Stimulated activated CD8-positive, alpha-beta memory T cell treated with anti-CD3 and anti-CD28 coated beads, Interleukin-2, amount 100 ng/mL, for 1 hour (primary cell): ENCODE data around the gene MPP2.
"Not testable (repeated sequence)": the region's sequence is repeated elsewhere in the genome, so short reads cannot be mapped to it uniquely, and the experiment has no call there.

Experiments
- DNase-seq, 2 donors: peaks; one replicate each; pipeline ENCODE4 v3.0.0-alpha.2; 2020; ENCODE audit warnings: low read depth in 2 of 2

Gene MPP2

DNA sequence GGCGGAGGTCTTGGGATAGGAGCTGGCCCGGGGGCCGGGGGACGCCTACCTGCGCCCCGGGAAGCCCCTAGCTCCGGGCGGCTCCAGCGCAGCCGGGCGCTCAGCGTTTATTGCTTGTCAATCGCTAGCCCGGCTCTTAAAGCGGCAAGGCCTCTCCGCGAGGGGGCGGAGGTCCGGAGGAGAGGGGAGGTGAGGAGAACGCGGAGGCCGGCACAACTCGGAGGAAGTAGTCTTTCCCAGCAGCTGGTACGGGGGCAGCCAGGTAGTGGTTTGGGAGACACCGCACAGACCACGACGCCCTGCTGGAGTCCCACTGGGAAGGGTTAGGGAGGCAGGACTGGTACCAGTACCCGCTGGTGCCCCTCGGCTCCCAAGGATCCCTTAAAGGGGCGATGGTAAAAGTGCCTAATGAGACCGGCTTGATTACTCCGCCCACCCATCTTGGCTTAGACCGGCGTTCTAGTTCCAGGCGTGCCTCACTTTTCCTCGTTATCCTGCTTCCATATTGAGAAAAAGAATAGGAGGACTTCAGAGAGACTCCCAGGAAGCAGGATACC is at the start of gene MPP2:
Gene MPP2 (minus strand): TSS at position 112 of the 557 bp plus-strand sequence. CDS start 3,076 bp downstream, outside the sequence.
- peak in 1 of 2 donors; percentile 28 for DNase-seq

- DNase-seq = no peak
These were observed 48.9 kb upstream of the MPP2 start for GRCh38 chr17:43956222-43956621.

- no peak for DNase-seq
These were observed 46.4 kb upstream of the MPP2 start, which contains the start of gene PYY for GRCh38 chr17:43953746-43954145. TSS of gene PYY (minus strand) at chr17:43953940. CDS start at chr17:43953483, 457 bp downstream.

DNA sequence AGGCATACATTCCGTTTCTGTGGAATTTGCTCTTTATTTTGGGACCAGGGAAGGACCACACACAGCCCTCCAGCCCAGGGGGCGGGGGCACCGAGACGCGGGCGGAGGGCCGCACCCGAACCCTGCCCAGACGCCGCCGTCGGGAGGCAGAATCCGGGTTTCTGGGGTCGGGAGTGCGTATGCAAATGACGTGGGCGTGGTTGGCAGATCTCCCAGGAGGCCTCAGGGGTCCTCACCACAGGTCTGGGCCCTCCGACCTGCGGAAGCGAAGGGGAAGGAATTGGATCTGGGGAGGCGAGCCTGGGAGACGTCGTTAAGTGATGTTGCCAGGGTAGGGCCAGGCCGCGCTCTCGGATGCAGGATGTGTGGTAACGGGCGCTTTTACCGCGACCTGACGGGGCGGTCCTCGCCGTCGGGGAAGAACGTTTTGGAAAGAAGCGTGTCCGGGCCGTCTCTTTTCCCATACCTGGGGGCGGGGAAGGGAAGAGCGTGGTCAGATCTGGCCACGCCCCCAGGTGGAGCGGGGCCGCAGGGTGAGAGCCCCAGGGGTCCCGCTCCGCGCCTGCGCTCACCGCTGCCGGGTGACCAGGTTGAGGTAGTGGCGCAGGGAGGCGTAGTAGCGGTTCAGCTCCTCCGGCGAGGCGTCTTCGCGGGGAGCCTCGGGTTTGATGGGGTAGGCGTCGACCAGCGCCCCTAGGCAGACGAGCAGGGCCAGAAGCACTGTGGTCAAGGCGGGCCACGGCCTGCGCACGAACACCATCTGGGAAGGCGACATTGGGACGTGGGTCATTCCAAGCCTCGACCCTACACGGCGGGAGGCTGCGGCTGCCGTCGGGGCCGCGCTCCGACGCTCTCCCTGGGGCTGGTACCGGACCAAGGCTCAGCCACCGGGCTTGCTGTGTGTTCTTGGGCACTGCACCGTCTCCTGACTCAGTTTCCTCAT is 45.7 kb upstream of the MPP2 start:
- no peak for DNase-seq

DNA sequence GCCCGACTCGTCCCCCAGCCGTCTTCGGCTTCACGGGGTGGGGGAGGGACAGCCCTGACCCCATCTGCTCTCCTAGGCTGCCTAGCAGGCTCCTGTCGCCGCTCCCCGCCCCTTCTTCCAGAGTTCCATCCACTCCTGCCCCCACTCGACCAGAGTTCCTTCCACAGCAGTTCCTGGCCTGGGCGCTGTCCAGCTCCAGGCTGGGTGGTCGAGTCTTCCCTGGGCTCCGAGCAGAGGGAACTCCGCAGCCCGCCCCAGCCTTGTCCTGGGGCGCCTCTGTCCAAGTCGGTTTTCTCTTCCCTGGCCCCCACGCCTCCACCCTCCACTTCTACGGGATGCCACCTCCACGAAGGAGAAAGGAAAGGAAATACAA is 45.0 kb upstream of the MPP2 start:
- no peak for DNase-seq

DNA sequence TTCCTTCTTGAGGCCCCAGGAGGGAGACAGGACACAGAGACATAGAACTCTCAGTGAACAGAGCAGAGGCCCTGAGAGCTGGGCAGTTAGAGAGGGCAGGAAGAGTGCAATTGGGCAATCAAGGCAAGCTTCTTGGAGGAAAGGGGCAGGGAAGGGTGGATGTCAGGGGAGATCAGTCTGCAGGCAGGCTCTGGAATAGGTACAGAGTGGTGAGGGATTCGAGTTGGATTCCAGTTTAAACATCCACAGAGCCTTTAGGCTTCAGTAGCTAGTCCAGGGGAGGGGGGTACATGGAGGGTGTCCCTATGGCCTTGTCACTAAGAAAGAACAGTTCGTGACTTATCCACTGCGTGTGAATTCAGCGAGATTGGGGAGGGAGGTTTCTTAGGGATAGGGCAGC is 44.4 kb upstream of the MPP2 start:
- no peak for DNase-seq

- DNase-seq = no peak
These were observed 43.2 kb upstream of the MPP2 start for GRCh38 chr17:43950554-43950953.

- DNase-seq = no peak
These were observed 42.4 kb upstream of the MPP2 start for GRCh38 chr17:43949781-43950180.

DNA sequence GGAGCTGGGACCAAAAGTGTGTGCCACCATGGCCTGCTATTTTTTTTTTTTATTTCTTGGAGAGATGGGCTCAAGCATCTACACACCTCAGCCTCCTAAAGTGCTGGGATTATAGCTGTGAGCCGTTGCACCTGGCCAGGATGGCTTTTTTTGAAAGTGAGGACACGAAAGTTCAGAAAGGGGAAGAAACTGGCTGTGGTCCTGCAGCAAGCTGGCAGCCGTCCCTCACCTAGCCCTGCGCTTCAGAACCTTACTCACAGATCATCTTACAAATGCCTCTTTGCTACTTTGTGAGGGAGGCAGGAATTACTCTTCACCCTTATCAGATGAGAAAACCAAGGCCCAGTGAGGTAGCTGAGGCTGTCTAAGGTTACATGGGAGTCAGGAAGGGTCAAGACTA is 39.4 kb upstream of the MPP2 start:
- DNase-seq = no peak

DNA sequence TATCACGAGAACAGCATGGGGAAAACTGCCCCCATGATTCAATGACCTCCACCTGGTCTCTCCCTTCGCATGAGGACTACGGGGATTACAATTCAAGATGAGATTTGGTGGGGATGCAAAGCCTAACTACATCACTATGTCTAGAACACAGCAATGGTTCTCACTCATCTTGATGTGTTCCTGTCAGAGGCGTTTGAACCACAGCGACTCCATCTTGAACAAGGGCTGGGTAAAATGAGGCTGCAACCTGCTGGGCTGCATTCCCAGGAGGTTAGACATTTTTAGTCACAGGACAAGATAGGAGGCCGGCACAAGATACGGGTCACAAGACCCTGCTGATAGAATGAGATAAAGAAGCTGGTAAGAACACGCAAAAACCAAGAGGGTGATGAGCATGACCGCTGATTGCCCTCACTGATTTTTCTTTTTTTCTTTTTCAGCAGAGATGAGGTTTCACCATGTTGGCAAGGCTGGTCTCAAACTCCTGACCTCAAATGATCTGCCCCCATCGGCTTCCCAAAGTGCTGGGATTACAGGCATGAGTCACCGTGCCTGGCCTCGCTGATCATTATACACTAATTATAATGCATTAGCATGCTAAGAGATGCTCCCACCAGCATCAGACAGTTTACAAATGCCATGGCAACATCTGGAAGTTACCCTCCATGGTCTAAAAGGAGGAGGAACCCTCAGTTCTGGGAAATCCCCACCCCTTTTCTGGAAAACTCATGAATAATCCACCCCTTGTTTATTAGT is 37.9 kb upstream of the MPP2 start:
- no peak for DNase-seq

DNA sequence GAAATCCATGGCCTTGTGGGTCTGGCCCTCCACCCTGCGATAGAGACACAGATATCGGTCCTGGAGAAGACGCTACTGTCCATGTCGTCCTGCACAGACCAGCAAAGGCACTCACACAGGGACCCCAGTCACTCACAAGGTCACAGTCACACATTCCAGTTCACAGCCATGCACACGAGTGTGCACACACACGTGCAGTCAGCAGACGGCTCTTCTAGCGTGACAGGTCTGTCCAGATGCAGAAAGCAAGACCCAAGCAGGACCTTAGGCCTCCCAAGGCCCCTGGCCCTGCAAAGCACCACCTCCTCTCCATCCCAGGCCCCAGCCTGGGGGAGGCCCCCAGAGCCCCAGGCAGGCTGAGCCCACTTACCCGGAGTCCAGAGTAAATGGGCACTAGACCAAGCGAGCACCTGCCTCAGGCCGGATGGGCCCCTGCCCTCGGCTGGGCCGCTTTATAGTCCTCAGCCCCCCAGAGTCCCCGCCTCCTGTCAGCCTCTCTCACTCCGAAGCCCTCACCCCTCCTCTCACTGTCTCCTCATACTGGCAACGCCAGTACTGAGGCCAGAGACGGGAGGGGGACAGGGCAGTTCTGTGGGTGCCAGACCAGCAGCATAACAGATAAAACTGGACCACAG is 34.8 kb upstream of the MPP2 start, which contains the start of gene PPY:
Gene PPY (minus strand): TSS at position 426 of the 635 bp plus-strand sequence. CDS start 822 bp downstream, outside the sequence.
- no peak for DNase-seq

DNA sequence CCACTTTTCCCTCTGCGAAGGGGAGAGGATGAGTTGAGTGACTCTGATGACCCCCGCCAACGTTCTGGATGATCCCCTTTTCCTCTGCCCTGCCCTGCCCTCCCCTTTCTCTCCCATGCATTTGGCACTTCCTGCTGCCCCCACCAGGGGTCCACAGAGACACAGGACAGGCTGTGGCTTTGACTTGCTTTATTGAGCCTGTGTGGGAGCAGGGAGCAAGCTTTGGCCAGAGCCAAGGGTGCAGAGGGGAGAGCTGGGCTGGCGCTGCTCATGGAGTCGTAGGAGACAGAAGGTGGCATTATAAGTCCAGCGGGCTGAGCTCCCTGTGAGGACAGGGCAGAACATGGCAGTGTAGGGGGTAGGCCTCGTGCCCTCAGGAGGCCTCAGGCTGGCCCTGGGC is 33.3 kb upstream of the MPP2 start:
- DNase-seq = no peak

DNA sequence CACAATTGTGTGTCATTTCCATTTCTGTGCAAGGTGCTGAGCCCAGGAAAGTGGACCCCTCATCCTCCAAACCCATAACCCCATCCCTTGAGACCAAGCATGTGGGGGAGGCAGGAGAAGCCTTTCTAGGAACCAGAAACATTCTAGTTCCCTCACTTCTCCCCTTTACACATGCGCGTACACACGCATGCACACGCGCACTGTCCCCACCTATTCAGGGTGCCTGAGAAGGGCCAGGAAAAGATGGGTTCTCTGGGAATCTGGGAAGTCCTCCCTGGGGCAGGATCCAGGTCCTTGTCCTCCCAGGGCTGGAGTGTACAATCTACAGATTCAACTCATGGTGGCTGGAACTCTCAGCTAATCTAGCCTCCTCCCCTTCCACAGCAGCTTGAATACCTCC is 32.5 kb upstream of the MPP2 start:
- no peak for DNase-seq

- DNase-seq = not testable (repeated sequence)
These were observed 32.1 kb upstream of the MPP2 start for GRCh38 chr17:43939452-43939851.

GRCh38 chr17:43938838-43939182 is 31.5 kb upstream of the MPP2 start:
- no peak for DNase-seq

DNA sequence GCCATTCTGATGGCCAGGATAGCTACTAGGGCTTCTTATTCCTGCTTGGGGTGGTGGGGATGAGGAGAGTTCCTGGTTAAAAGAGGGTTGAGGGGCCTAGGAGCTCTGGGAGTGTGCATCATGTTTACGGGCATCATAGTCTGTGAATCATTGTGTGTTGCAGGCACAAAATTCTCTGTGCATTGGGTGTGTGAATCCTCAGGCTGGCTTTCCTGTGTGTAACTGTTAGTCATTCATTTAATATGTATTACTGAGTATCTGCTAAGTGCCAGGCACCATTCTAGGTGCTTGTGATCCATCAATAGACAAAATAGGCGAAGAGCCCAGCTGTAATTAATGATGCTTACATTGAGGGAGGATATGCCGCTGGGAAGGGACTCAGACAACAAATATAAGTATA is 29.1 kb upstream of the MPP2 start:
- DNase-seq = no peak

DNA sequence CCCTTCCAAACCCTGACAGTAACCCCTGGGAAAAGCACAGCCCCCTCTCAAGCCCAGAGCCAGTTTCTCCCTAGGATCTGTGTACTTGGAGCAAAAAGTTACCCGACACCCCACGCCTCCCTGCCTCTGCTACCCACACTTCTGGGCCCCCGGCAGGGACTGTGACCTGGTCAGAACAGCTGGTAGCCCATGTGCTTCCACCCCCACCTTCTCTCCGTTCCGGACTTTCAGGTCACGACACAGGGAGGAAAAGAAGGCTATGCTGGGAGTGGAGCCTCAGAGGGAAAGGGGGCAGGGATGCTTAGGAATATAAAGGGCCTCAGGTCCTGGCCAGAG is 28.6 kb upstream of the MPP2 start:
- no peak for DNase-seq

- DNase-seq = no peak
These were observed 28.0 kb upstream of the MPP2 start for GRCh38 chr17:43935204-43935925.

GRCh38 chr17:43932923-43933322 is 25.6 kb upstream of the MPP2 start:
- DNase-seq = no peak

- no peak for DNase-seq
These were observed 25.0 kb upstream of the MPP2 start for GRCh38 chr17:43932357-43932756.

DNA sequence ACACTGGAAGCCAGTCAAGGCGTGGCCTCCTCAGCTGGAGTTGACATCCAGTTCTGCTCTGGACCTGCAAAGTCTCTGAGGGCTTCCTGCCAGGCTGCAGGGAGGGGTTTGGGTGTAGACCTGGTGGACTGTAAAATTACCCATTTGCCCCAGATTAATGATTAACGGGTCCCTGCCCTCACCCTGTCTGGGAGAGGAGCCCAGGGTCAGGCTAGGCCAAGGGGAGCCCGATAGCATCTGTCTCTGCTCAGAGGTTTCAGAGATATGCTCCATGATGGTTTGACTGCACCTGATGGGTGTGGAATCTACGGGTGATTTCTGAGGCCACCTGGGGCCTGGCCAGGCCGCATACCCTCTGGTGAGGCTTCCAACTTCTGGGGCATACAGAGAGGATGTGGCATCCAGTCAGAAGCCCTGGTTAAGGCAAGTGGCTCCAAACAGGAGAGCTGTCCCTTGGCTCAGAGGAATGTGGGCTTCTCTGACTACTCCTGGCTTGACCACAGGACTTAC is 23.8 kb upstream of the MPP2 start:
- no peak for DNase-seq
